BJ (cell line): Measurements from ENCODE around the gene RNF150. TPM values are rescaled to one million over a fixed set of nuclear protein-coding genes. Genes with fewer than 3 reads are reported as not detected.

Experiments used
- CTCF ChIA-PET: fragments of 350-600 bp; formaldehyde crosslinking; extraction: SDS; loops from one replicate; lab custom pipeline; 2021; ENCODE audit warnings: antibody characterized with exemption, inconsistent platforms; lab: Yijun Ruan, JAX
- POLR2A ChIA-PET: fragments of 300-600 bp; sonication (Branson Sonifier 250); formaldehyde crosslinking; extraction: SDS; loops from one replicate; lab custom pipeline; 2021; ENCODE audit warnings: antibody characterized with exemption; lab: Charles Lee
- DNase-seq: peaks from one replicate; pipeline ENCODE4 v3.0.0-alpha.2; 2011; ENCODE audit warnings: low read depth
- H3K27me3 ChIP-seq: 2 replicates; pipeline ENCODE4 v1.6.0; 2011; ENCODE audit warnings: low read length; ENCODE audit not compliant: control insufficient read depth, insufficient read depth
- H3K36me3 ChIP-seq: 2 replicates; pipeline ENCODE4 v1.5.1; 2011; ENCODE audit warnings: low read length; ENCODE audit not compliant: control insufficient read depth, insufficient read depth
- H3K4me3 ChIP-seq: 2 replicates; pipeline ENCODE4 v1.5.1; 2011; ENCODE audit warnings: low read depth, mild to moderate bottlenecking, control low read depth, low read length
- CTCF ChIP-seq: IDR thresholded peaks from 2 replicates; pipeline ENCODE4 v1.5.1; 2011; ENCODE audit warnings: low read depth, mild to moderate bottlenecking, control low read depth, inconsistent platforms, low read length, moderate library complexity; ENCODE audit not compliant: insufficient read depth
- polyA plus RNA-seq: library from polyadenylated mRNA; depleted of rRNA; stranded (reverse); fragments of >200 nt; gene quantifications from 2 replicates; pipeline ENCODE4 v1.2.3, GENCODE V29; 2011

The RNF150 gene
- polyA plus RNA-seq, 1 experiment = 47.7 TPM

- POLR2A ChIA-PET = no interaction called here
- TF ChIP-seq CTCF = no peak
- CTCF ChIA-PET = interaction anchor here (0.8 kb wide), 1 partner anchor 61 kb away, joined by 3 read pairs; no protein-coding TSS in a partner anchor
- H3K27me3 ChIP-seq = no peaks in the 10 kb centered on the region
- no peaks in the 10 kb centered on the region for H3K36me3 ChIP-seq
- no peak overlapping the region for H3K4me3 ChIP-seq
- DNase-seq = no peak
These were observed 188.2 kb downstream of the RNF150 start for GRCh38 chr4:140945106-140945505.

GRCh38 chr4:140944572-140944971 is 188.7 kb downstream of the RNF150 start:
- no peak overlapping the region for H3K4me3 ChIP-seq
- DNase-seq = no peak
- POLR2A ChIA-PET = no interaction called here
- no peak for TF ChIP-seq CTCF
- CTCF ChIA-PET = no interaction called here
- H3K36me3 ChIP-seq = no peaks in the 10 kb centered on the region
- no peaks in the 10 kb centered on the region for H3K27me3 ChIP-seq

GRCh38 chr4:140944199-140944515 is 189.1 kb downstream of the RNF150 start:
- Histone ChIP-seq H3K27me3 (no peaks in the 10 kb centered on the region), H3K4me3 (no peak overlapping the region), H3K36me3 (no peaks in the 10 kb centered on the region)
- TF ChIP-seq CTCF = no peak
- no peak for DNase-seq
- ChIA-PET POLR2A (no interaction called here), CTCF (no interaction called here)

- TF ChIP-seq CTCF = no peak
- ChIA-PET POLR2A (no interaction called here), CTCF (no interaction called here)
- H3K4me3 ChIP-seq = no peak overlapping the region
- DNase-seq = peak; percentile 60
- no peaks in the 10 kb centered on the region for H3K36me3 ChIP-seq
- no peaks in the 10 kb centered on the region for H3K27me3 ChIP-seq
These were observed 189.6 kb downstream of the RNF150 start for GRCh38 chr4:140943486-140944198.

GRCh38 chr4:140940589-140940988 is 192.7 kb downstream of the RNF150 start:
- H3K36me3 ChIP-seq = no peaks in the 10 kb centered on the region
- CTCF ChIA-PET = interaction anchor here (2.5 kb wide), 1 partner anchor 193 kb away, joined by 9 read pairs; the partner anchor contains the start of gene RNF150
- H3K4me3 ChIP-seq = no peak overlapping the region
- POLR2A ChIA-PET = no interaction called here
- no peak for TF ChIP-seq CTCF
- H3K27me3 ChIP-seq = no peaks in the 10 kb centered on the region
- DNase-seq = no peak
